K562 (cell line): ENCODE results near the gene IFT122. TPM values are rescaled to one million over a fixed set of nuclear protein-coding genes. Genes with fewer than 3 reads are reported as not detected.

ENCODE experiments used
- BCOR ChIP-seq: fragments of 450-650 bp; IDR thresholded peaks from 2 replicates; pipeline ENCODE4 v1.6.1; 2016
- DIDO1 ChIP-seq: fragments of 450-650 bp; IDR thresholded peaks from 2 replicates; pipeline ENCODE4 v1.6.1; 2016; ENCODE audit warnings: low read depth, missing biosample characterization, missing genetic modification characterization
- HCFC1 ChIP-seq: IDR thresholded peaks from 2 replicates; pipeline ENCODE4 v1.6.1; 2012; ENCODE audit warnings: low read depth, low read length, improper control_type of control experiment
- HSF4 ChIP-seq: fragments of 250-450 bp; sonication (Bioruptor Pico); IDR thresholded peaks from 2 replicates; pipeline ENCODE4 v2.1.2; 2022; ENCODE audit warnings: mild to moderate bottlenecking, moderate library complexity, borderline replicate concordance
- KLF1 ChIP-seq: fragments of 450-650 bp; IDR thresholded peaks from 2 replicates; pipeline ENCODE4 v1.6.1; 2016; ENCODE audit warnings: missing genetic modification characterization, missing compliant biosample characterization
- MCM5 ChIP-seq: fragments of 450-650 bp; IDR thresholded peaks from 2 replicates; pipeline ENCODE4 v1.6.1; 2016; ENCODE audit warnings: low read depth
- NR4A1 ChIP-seq, 2 experiments: fragments of 250-450 bp in 1 of 2; fragments of 450-650 bp in 1 of 2; sonication (Bioruptor Pico) in 1 of 2; IDR thresholded peaks; 2 replicates each; pipeline versions ENCODE4 v1.4.0 to v1.6.1; 2016 to 2020; ENCODE audit warnings: mild to moderate bottlenecking in 2 of 2, missing compliant biosample characterization in 1 of 2, missing genetic modification characterization in 1 of 2, moderate library complexity in 1 of 2
- SIX5 ChIP-seq, 2 experiments: IDR thresholded peaks; 2 replicates each; pipeline ENCODE4 v1.6.1; 2011; ENCODE audit warnings: low read length in 2 of 2, borderline replicate concordance in 1 of 2, low read depth in 1 of 2, mild to moderate bottlenecking in 1 of 2, moderate library complexity in 1 of 2; ENCODE audit not compliant: insufficient read depth in 1 of 2
- SMAD4 ChIP-seq: fragments of 250-450 bp; sonication (Bioruptor Pico); conservative IDR thresholded peaks from 2 replicates; pipeline ENCODE4 v1.8.0; 2021; ENCODE audit warnings: inconsistent platforms, mild to moderate bottlenecking, moderate library complexity
- U2AF1 ChIP-seq: fragments of 200-400 bp; formaldehyde crosslinking; optimal IDR thresholded peaks from 2 replicates; pipeline ENCODE3; 2017; ENCODE audit warnings: mild to moderate bottlenecking, low read depth, low read length, moderate library complexity
- ZBTB26 ChIP-seq: fragments of 450-650 bp; formaldehyde crosslinking; IDR thresholded peaks from 2 replicates; pipeline ENCODE4 v1.4.0; 2022; ENCODE audit warnings: missing genetic modification characterization
- ZNF263 ChIP-seq: sonication (generic); formaldehyde crosslinking; IDR thresholded peaks from 2 replicates; pipeline ENCODE4 v1.8.0; 2022; ENCODE audit warnings: mild to moderate bottlenecking, missing genetic modification reagents, borderline replicate concordance
- ZNF695 ChIP-seq: fragments of 450-650 bp; formaldehyde crosslinking; IDR thresholded peaks from 2 replicates; pipeline ENCODE4 v1.4.0; 2020; ENCODE audit warnings: mild to moderate bottlenecking, moderate library complexity
- polyA plus RNA-seq, 8 experiments: library from polyadenylated mRNA; depleted of rRNA in 4 of 8; stranded (reverse) in 5 of 8; unstranded in 3 of 8; fragments of >200 nt; fragmentation: Nextera tagmentation in 2 of 8; fragmentation: Illumina TruSeq in 1 of 8; extraction: Ambion mirVana in 2 of 8; extraction: Trizol in 1 of 8; gene quantifications; 2 replicates each; pipeline versions ENCODE4 v1.2.1 to v1.2.3, GENCODE V29; 2011 to 2014; ENCODE audit warnings: inconsistent platforms in 1 of 8, missing spikeins in 1 of 8
- total RNA-seq, 7 experiments: library from RNA; depleted of rRNA in 6 of 7; stranded (reverse); fragments of >200 nt in 6 of 7; fragmentation: Illumina TruSeq in 2 of 7; extraction: Trizol in 2 of 7; gene quantifications; 2 replicates each; pipeline versions ENCODE4 v1.2.1 to v1.2.3, GENCODE V29; 2011 to 2021; ENCODE audit warnings: low replicate concordance in 1 of 7
- TF ChIP-seq, protein P1 (sequence below): fragments of 450-650 bp; IDR thresholded peaks from 2 replicates; pipeline ENCODE4 v1.6.1; 2017; ENCODE audit warnings: mild to moderate bottlenecking, moderate library complexity
- TF ChIP-seq, protein P2 (sequence below): fragments of 450-650 bp; IDR thresholded peaks from 2 replicates; pipeline ENCODE4 v1.6.1; 2018; ENCODE audit not compliant: partially characterized antibody
- TF ChIP-seq, protein P3 (sequence below), 2 experiments: fragments of 450-650 bp; IDR thresholded peaks; 2 replicates each; pipeline ENCODE4 v1.6.1; 2018; ENCODE audit warnings: mild to moderate bottlenecking in 2 of 2, low read depth in 1 of 2; ENCODE audit not compliant: partially characterized antibody in 2 of 2

Gene IFT122
- total and polyA plus RNA-seq, 9 of the 15 experiments (the other 6 are each of a cell fraction or from before 2014, with no cell fraction given): 2.4 to 11.5 (median 7.7) TPM

GRCh38 chr3:129439817-129440617, at the start of gene IFT122, which contains the start of gene MBD4 (continued):
- TF ChIP-seq HCFC1: peak; percentile 42; the same call in 1 of the 2 replicates
- no peak for TF ChIP-seq SIX5 (IDR thresholded peaks at IDR 0.05; ENCODE audit: borderline replicate concordance in 1 of 2, insufficient read depth in 1 of 2, low read depth in 1 of 2, low read length in 2 of 2)
- no peak for TF ChIP-seq U2AF1
- TF ChIP-seq HSF4 (CRISPR knock-in tag): no peak
- no peak for TF ChIP-seq ZNF695
- TF ChIP-seq BCOR: no peak
- TF ChIP-seq ZBTB26 (CRISPR knock-in tag): no peak
- TF ChIP-seq NR4A1 (CRISPR knock-in tag; IDR thresholded peaks at IDR 0.05): 0 out of 2 replicates have a peak, but pooled peaks have one; percentile 40
- TF ChIP-seq NR4A1 (tag; IDR thresholded peaks at IDR 0.05): 0 out of 2 replicates have a peak, but pooled peaks have one; percentile 59
- TF ChIP-seq KLF1 (tag): no peak
- TF ChIP-seq, protein P1, sequence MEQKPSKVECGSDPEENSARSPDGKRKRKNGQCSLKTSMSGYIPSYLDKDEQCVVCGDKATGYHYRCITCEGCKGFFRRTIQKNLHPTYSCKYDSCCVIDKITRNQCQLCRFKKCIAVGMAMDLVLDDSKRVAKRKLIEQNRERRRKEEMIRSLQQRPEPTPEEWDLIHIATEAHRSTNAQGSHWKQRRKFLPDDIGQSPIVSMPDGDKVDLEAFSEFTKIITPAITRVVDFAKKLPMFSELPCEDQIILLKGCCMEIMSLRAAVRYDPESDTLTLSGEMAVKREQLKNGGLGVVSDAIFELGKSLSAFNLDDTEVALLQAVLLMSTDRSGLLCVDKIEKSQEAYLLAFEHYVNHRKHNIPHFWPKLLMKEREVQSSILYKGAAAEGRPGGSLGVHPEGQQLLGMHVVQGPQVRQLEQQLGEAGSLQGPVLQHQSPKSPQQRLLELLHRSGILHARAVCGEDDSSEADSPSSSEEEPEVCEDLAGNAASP: no peak
- no peak for TF ChIP-seq MCM5
- TF ChIP-seq, protein P2, sequence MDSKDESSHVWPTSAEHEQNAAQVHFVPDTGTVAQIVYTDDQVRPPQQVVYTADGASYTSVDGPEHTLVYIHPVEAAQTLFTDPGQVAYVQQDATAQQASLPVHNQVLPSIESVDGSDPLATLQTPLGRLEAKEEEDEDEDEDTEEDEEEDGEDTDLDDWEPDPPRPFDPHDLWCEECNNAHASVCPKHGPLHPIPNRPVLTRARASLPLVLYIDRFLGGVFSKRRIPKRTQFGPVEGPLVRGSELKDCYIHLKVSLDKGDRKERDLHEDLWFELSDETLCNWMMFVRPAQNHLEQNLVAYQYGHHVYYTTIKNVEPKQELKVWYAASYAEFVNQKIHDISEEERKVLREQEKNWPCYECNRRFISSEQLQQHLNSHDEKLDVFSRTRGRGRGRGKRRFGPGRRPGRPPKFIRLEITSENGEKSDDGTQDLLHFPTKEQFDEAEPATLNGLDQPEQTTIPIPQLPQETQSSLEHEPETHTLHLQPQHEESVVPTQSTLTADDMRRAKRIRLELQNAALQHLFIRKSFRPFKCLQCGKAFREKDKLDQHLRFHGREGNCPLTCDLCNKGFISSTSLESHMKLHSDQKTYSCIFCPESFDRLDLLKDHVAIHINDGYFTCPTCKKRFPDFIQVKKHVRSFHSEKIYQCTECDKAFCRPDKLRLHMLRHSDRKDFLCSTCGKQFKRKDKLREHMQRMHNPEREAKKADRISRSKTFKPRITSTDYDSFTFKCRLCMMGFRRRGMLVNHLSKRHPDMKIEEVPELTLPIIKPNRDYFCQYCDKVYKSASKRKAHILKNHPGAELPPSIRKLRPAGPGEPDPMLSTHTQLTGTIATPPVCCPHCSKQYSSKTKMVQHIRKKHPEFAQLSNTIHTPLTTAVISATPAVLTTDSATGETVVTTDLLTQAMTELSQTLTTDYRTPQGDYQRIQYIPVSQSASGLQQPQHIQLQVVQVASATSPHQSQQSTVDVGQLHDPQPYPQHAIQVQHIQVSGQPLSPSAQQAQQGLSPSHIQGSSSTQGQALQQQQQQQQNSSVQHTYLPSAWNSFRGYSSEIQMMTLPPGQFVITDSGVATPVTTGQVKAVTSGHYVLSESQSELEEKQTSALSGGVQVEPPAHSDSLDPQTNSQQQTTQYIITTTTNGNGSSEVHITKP: no peak
- no peak for TF ChIP-seq DIDO1 (tag)
- TF ChIP-seq SMAD4 (CRISPR knock-in tag): peak; percentile 69
- peak; percentile 88 for TF ChIP-seq ZNF263 (CRISPR knock-in tag)
- TF ChIP-seq, protein P3, sequence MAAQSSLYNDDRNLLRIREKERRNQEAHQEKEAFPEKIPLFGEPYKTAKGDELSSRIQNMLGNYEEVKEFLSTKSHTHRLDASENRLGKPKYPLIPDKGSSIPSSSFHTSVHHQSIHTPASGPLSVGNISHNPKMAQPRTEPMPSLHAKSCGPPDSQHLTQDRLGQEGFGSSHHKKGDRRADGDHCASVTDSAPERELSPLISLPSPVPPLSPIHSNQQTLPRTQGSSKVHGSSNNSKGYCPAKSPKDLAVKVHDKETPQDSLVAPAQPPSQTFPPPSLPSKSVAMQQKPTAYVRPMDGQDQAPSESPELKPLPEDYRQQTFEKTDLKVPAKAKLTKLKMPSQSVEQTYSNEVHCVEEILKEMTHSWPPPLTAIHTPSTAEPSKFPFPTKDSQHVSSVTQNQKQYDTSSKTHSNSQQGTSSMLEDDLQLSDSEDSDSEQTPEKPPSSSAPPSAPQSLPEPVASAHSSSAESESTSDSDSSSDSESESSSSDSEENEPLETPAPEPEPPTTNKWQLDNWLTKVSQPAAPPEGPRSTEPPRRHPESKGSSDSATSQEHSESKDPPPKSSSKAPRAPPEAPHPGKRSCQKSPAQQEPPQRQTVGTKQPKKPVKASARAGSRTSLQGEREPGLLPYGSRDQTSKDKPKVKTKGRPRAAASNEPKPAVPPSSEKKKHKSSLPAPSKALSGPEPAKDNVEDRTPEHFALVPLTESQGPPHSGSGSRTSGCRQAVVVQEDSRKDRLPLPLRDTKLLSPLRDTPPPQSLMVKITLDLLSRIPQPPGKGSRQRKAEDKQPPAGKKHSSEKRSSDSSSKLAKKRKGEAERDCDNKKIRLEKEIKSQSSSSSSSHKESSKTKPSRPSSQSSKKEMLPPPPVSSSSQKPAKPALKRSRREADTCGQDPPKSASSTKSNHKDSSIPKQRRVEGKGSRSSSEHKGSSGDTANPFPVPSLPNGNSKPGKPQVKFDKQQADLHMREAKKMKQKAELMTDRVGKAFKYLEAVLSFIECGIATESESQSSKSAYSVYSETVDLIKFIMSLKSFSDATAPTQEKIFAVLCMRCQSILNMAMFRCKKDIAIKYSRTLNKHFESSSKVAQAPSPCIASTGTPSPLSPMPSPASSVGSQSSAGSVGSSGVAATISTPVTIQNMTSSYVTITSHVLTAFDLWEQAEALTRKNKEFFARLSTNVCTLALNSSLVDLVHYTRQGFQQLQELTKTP (IDR thresholded peaks at IDR 0.05; ENCODE audit: low read depth in 1 of 2, partially characterized antibody in 2 of 2): no peak
